HL-60 (cell line): ENCODE results near the gene IRS2.

Source experiments
- GABPA ChIP-seq: IDR thresholded peaks from 2 replicates; pipeline ENCODE4 v1.6.1; 2012; ENCODE audit warnings: low read depth
- TF ChIP-seq, protein P1 (sequence below): IDR thresholded peaks from one replicate; pipeline ENCODE4 v1.5.1; 2011; ENCODE audit warnings: low read length, control low read depth, inconsistent platforms; ENCODE audit not compliant: insufficient read depth
- TF ChIP-seq, protein P2 (sequence below): IDR thresholded peaks from 2 replicates; pipeline ENCODE4 v1.6.1; 2012; ENCODE audit warnings: low read depth; ENCODE audit not compliant: insufficient replicate concordance

DNA sequence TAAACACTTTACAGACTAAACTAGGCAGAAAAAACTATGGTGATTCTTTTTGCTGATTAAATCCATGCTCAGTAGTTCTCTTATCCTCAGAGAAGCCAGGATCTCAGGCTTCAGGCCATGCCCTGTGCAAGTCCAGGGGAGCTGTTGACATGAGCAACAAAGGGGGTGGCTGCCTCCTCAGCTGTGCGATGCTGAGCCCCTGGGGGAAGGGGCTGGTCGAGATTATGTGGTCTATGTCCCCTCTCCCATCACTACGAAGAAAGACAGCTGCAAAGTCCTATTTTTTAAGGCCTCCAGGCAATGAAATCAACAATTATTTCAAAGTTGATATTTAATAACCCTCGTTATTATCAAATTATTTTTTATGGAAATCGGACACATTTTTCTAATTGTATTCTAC, 37.0 kb downstream of the IRS2 start:
- TF ChIP-seq, protein P1, sequence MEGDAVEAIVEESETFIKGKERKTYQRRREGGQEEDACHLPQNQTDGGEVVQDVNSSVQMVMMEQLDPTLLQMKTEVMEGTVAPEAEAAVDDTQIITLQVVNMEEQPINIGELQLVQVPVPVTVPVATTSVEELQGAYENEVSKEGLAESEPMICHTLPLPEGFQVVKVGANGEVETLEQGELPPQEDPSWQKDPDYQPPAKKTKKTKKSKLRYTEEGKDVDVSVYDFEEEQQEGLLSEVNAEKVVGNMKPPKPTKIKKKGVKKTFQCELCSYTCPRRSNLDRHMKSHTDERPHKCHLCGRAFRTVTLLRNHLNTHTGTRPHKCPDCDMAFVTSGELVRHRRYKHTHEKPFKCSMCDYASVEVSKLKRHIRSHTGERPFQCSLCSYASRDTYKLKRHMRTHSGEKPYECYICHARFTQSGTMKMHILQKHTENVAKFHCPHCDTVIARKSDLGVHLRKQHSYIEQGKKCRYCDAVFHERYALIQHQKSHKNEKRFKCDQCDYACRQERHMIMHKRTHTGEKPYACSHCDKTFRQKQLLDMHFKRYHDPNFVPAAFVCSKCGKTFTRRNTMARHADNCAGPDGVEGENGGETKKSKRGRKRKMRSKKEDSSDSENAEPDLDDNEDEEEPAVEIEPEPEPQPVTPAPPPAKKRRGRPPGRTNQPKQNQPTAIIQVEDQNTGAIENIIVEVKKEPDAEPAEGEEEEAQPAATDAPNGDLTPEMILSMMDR = no peak
- no peak for TF ChIP-seq GABPA
- TF ChIP-seq, protein P2, sequence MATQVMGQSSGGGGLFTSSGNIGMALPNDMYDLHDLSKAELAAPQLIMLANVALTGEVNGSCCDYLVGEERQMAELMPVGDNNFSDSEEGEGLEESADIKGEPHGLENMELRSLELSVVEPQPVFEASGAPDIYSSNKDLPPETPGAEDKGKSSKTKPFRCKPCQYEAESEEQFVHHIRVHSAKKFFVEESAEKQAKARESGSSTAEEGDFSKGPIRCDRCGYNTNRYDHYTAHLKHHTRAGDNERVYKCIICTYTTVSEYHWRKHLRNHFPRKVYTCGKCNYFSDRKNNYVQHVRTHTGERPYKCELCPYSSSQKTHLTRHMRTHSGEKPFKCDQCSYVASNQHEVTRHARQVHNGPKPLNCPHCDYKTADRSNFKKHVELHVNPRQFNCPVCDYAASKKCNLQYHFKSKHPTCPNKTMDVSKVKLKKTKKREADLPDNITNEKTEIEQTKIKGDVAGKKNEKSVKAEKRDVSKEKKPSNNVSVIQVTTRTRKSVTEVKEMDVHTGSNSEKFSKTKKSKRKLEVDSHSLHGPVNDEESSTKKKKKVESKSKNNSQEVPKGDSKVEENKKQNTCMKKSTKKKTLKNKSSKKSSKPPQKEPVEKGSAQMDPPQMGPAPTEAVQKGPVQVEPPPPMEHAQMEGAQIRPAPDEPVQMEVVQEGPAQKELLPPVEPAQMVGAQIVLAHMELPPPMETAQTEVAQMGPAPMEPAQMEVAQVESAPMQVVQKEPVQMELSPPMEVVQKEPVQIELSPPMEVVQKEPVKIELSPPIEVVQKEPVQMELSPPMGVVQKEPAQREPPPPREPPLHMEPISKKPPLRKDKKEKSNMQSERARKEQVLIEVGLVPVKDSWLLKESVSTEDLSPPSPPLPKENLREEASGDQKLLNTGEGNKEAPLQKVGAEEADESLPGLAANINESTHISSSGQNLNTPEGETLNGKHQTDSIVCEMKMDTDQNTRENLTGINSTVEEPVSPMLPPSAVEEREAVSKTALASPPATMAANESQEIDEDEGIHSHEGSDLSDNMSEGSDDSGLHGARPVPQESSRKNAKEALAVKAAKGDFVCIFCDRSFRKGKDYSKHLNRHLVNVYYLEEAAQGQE = no peak
